Muscle of leg (tissue), 11 donors: Measurements from ENCODE around the gene SRD5A3. TPM values are rescaled to one million over a fixed set of nuclear protein-coding genes. Genes with fewer than 3 reads are reported as not detected.

Experiments
- DNase-seq: peaks from one replicate; pipeline ENCODE4 v3.0.0; 2013
- H3K27ac ChIP-seq: one replicate; pipeline ENCODE4 v1.5.1; 2013; ENCODE audit warnings: mild to moderate bottlenecking, low read length, control low read depth
- H3K27me3 ChIP-seq: one replicate; pipeline ENCODE4 v1.6.1; 2013; ENCODE audit warnings: low read length; ENCODE audit not compliant: control insufficient read depth, insufficient read depth
- H3K36me3 ChIP-seq: one replicate; pipeline ENCODE4 v1.6.1; 2013; ENCODE audit warnings: low read length; ENCODE audit not compliant: control insufficient read depth, insufficient read depth
- H3K4me1 ChIP-seq: one replicate; pipeline ENCODE4 v1.6.1; 2013; ENCODE audit warnings: low read length; ENCODE audit not compliant: control insufficient read depth, insufficient read depth
- H3K4me3 ChIP-seq: one replicate; pipeline ENCODE4 v1.5.1; 2013; ENCODE audit warnings: low read length, control low read depth
- H3K9me3 ChIP-seq: replicated peaks from 2 replicates; pipeline ENCODE4 v1.6.1; 2013; ENCODE audit warnings: low read depth, low read length; ENCODE audit not compliant: control insufficient read depth
- WGBS: methylation state at CpG from one replicate; pipeline ENCODE4 v1.1.5; 2013; ENCODE audit warnings: missing lambda C conversion rate; ENCODE audit not compliant: insufficient coverage; 5-methylcytosine and 5-hydroxymethylcytosine counted together
- polyA plus RNA-seq, 8 donors: library from polyadenylated mRNA; unstranded; fragments of 120-200 nt; gene quantifications; one replicate each; pipeline versions ENCODE4 v1.2.1 to v1.2.3, GENCODE V29; 2013; ENCODE audit warnings: inconsistent platforms in 1 of 8, low replicate concordance in 1 of 8; ENCODE audit not compliant: insufficient read length in 8 of 8, insufficient read depth in 1 of 8
- total RNA-seq: library from RNA; stranded (reverse); fragments of 120-200 nt; gene quantifications from one replicate; pipeline ENCODE4 v1.2.4, GENCODE V29; 2013

The SRD5A3 gene
- total and polyA plus RNA-seq, 9 donors: 11.1 to 22.2 (median 13.7) TPM

GRCh38 chr4:55386840-55387239 is 40.8 kb downstream of the SRD5A3 start:
- Histone ChIP-seq H3K4me3 (no peak overlapping the region), H3K4me1 (no peaks in the 10 kb centered on the region), H3K27me3 (no peaks in the 10 kb centered on the region), H3K9me3 (no peaks in the 10 kb centered on the region), H3K36me3 (no peaks in the 10 kb centered on the region), H3K27ac (no peak overlapping the region)
- no CpG with 5 or more reads among the region's 2 CpGs for WGBS
- DNase-seq: peak; percentile 49

DNA sequence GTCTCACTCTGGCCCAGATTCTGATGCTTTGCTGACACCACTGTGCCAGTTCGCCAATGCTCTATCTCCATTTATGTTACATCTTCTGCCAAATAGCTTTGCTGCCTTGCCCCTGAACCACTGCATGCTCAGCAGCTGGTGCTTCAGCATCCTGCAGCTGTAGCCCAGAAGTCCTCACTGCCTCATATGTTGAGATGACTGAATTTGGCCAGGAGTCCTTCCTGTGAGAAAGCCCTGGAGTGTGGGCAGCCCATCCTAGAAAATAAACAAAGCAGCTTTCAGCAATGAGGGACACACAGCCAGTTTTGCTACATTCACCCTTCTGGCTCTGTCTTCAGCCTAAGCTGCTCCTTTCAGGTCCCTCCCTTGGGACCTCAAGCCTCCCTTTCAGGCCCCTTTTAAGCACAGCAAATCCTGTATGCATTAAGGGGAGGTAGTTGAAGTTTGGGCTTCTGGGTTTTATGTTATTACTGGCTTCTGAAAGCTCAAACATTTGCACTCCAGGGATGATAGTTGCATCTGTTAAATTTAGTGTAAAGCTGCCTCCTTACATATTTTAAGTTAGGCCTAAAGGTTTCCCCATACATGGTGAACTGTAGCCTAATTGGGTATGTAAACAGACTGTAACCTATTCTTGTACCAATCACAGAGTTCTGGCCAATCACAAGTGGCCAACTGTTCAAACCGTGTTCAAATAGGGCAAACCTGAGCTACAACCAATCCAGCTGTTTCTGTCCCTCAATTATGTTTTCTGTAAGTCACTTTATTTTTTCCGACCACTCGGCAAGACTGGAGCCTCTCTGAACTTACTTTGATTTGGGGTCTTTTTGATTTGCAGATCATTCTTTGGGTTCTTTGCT is 47.6 kb downstream of the SRD5A3 start:
- Histone ChIP-seq H3K36me3 (no peaks in the 10 kb centered on the region), H3K4me1 (peaks cover 16% of the 10 kb centered on the region), H3K27ac (no peak overlapping the region), H3K9me3 (no peaks in the 10 kb centered on the region), H3K4me3 (no peak overlapping the region), H3K27me3 (no peaks in the 10 kb centered on the region)
- peak; percentile 14 for DNase-seq
- 83% methylated on average over 1 of the region's 4 CpGs for WGBS

DNA sequence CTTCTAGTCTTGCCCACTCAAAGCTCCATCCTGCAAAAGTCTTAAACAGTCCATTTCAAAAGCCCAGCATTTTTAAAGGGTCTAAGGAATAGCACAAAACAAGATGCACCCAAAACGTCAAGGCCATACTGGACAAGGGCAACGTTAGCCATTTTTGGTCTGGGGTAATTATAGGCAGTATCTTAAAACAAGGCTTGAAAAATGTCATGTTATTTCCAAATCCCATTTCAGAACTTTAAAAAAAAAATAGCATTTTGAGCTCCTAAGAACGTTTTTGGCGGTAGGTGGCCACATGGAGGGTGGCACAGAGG is 49.1 kb downstream of the SRD5A3 start:
- DNase-seq: no peak
- Histone ChIP-seq H3K27ac (peak overlapping the region; percentile 98), H3K4me3 (peak overlapping the region; percentile 86), H3K36me3 (peaks cover 3% of the 10 kb centered on the region), H3K9me3 (no peaks in the 10 kb centered on the region), H3K4me1 (peaks cover 18% of the 10 kb centered on the region), H3K27me3 (no peaks in the 10 kb centered on the region)
- WGBS: 0% methylated on average over 2 of the region's 4 CpGs

GRCh38 chr4:55395529-55396307 is 49.7 kb downstream of the SRD5A3 start, which contains the start of gene TMEM165:
TSS of gene TMEM165 (plus strand) at chr4:55395957. CDS start at chr4:55396190, 233 bp downstream.
- WGBS: under 1% methylated on average over 95 of the region's 95 CpGs
- Histone ChIP-seq H3K4me3 (peak within 1 kb of the TSS; percentile 86), H3K27ac (peak within 1 kb of the TSS; percentile 98), H3K9me3 (no peaks in the 10 kb centered on the region), H3K4me1 (peaks cover 18% of the 10 kb centered on the region), H3K27me3 (no peaks in the 10 kb centered on the region), H3K36me3 (peaks cover 3% of the 10 kb centered on the region)
- DNase-seq: peak; percentile 94

GRCh38 chr4:55396308-55397125 is 50.5 kb downstream of the SRD5A3 start:
- WGBS: under 1% methylated on average over 30 of the region's 41 CpGs
- peaks cover 3% of the 10 kb centered on the region for H3K36me3 ChIP-seq
- peak; percentile 81 for DNase-seq
- H3K9me3 ChIP-seq: no peaks in the 10 kb centered on the region
- H3K27me3 ChIP-seq: no peaks in the 10 kb centered on the region
- peak overlapping the region; percentile 98 for H3K27ac ChIP-seq
- peak overlapping the region; percentile 86 for H3K4me3 ChIP-seq
- peaks cover 18% of the 10 kb centered on the region for H3K4me1 ChIP-seq

DNA sequence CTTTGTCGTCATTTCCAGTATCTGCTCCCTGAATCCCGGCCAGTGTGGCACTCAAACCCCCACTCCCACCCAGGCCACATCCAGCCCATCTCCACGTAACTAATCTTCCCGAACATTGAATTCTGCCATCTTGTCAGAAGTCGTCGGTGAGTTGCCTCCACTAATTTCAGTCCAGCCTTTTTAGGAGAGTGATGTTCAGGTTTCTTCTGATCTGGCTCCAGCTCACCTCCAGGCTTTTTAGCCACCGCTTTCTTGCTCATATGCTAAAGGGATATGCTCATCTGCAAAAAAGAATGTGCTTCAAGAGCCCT is 51.0 kb downstream of the SRD5A3 start:
- peak overlapping the region; percentile 86 for H3K4me3 ChIP-seq
- H3K9me3 ChIP-seq: no peaks in the 10 kb centered on the region
- H3K36me3 ChIP-seq: peaks cover 3% of the 10 kb centered on the region
- H3K27me3 ChIP-seq: no peaks in the 10 kb centered on the region
- DNase-seq: peak; percentile 49
- WGBS: 0% methylated on average over 3 of the region's 7 CpGs
- peaks cover 18% of the 10 kb centered on the region for H3K4me1 ChIP-seq
- peak overlapping the region; percentile 98 for H3K27ac ChIP-seq

DNA sequence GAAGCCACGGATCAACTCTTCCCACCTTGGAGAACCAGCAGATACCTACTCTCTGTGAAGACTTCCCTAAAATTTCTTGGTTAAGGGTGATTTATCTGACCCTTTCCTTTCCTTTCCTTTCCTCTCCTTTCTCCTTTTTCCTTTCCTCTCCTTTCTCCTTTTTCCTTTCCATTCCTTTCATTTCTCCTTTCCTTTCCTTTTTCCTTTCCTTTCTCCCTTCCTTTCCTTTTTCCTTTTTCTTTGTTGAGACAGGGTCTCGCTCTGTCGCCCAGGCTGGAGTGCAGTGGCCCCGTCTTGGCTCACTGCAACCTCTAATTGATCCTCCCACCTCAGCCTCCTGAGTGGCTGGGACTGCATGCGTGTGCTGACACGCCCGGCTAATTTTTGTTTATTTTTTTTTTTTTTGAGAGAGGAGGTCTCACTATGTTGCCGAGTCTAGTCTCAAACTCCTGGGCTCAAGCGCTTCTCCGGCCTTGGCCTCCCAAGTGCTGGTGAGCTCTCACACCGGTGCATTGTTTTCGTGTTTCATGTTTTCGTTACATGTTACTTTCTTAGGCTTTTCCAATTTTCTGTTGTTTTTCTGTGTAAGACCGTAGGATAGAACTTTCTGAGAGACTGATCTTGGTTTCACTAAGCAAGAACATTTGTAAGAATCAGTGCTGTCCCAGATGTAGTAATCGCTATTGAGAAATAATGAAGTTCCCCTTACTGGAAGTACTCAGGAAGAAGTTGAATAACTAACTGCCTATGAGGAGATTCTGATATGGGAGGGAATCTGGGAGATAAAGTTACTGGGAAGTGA is 51.7 kb downstream of the SRD5A3 start:
- Histone ChIP-seq H3K9me3 (no peaks in the 10 kb centered on the region), H3K27ac (peak overlapping the region; percentile 98), H3K4me1 (peaks cover 18% of the 10 kb centered on the region), H3K27me3 (no peaks in the 10 kb centered on the region), H3K36me3 (peaks cover 3% of the 10 kb centered on the region), H3K4me3 (peak overlapping the region; percentile 86)
- peak; percentile 51 for DNase-seq
- 67% methylated on average over 6 of the region's 15 CpGs for WGBS

GRCh38 chr4:55398461-55398860 is 52.4 kb downstream of the SRD5A3 start:
- H3K4me1 ChIP-seq: peaks cover 18% of the 10 kb centered on the region
- no CpG with 5 or more reads among the region's 1 CpG for WGBS
- peak overlapping the region; percentile 35 for H3K27ac ChIP-seq

DNA sequence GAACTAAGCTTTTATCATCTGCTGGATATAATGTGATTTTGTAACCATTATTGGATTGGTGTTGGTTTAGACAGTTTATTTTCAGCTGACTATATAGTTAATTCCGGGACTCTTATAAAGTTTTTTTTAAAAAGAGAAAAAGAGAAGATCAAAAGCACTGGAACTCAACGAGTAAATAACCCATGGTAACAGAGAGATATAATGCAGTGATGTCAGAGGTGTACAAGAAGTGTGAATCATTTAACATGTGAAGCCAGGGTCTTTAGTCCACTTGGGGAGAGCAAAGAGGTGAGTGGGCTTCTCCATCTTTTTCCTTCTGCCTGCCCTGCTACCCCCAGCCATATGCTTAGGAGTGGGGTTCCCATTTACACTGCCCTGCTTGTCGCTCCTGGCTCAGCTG is 52.9 kb downstream of the SRD5A3 start:
- Histone ChIP-seq H3K4me3 (no peak overlapping the region), H3K9me3 (no peaks in the 10 kb centered on the region), H3K36me3 (peaks cover 3% of the 10 kb centered on the region), H3K27ac (no peak overlapping the region), H3K27me3 (no peaks in the 10 kb centered on the region), H3K4me1 (peaks cover 18% of the 10 kb centered on the region)
- no peak for DNase-seq
- WGBS: no CpG with 5 or more reads among the region's 3 CpGs

More at GRCh38 chr4:55398461-55398860, 52.4 kb downstream of the SRD5A3 start:
- Histone ChIP-seq H3K4me3 (peak overlapping the region; percentile 16), H3K27me3 (no peaks in the 10 kb centered on the region), H3K36me3 (peaks cover 3% of the 10 kb centered on the region), H3K9me3 (no peaks in the 10 kb centered on the region)
- DNase-seq: no peak
